A549 (cell line): ENCODE results near the gene PID1. TPM values are rescaled to one million over a fixed set of nuclear protein-coding genes. Genes with fewer than 3 reads are reported as not detected.

Experiments used
- ATAC-seq, 2 experiments: fragments of 200-7000 bp in 1 of 2; fragments of >200 bp in 1 of 2; cut with Nextera tagmentation in 1 of 2; cut with Tn5 transposase in 1 of 2; 3 replicates each; pipeline versions ENCODE4 v1.8.0 to v1.9.1; 2018 to 2020; ENCODE audit warnings: mild to moderate bottlenecking in 1 of 2, moderate library complexity in 1 of 2
- CTCF ChIA-PET: fragments of 300-600 bp; sonication (Branson Sonifier 250); formaldehyde crosslinking; extraction: SDS; loops from one replicate; lab custom pipeline; 2021; ENCODE audit warnings: antibody characterized with exemption, inconsistent platforms; lab: Yijun Ruan, JAX
- POLR2A ChIA-PET: fragments of 350-600 bp; formaldehyde crosslinking; extraction: SDS; loops from one replicate; lab custom pipeline; 2021; ENCODE audit warnings: antibody characterized with exemption, inconsistent platforms; lab: Yijun Ruan, JAX
- DNase-seq, 2 experiments: peaks; one replicate each; pipeline versions ENCODE4 v3.0.0 to v3.0.0-alpha.2; 2011 to 2016; ENCODE audit warnings: low read depth in 1 of 2, low spot score in 1 of 2
- FAIRE-seq: peaks from 2 replicates; lab custom pipeline; 2011; peaks lifted over from hg19 to GRCh38; lab: Jason Lieb, UNC
- H3K27ac ChIP-seq, 2 experiments: fragments of >200 bp; sonication (Bioruptor Twin); formaldehyde crosslinking; 3 replicates each; pipeline ENCODE4 v1.5.1; 2016 to 2017
- H3K4me1 ChIP-seq: fragments of >200 bp; sonication (Bioruptor Twin); formaldehyde crosslinking; 3 replicates; pipeline ENCODE4 v1.6.1; 2016
- H3K4me2 ChIP-seq: fragments of >200 bp; sonication (Bioruptor Twin); formaldehyde crosslinking; 3 replicates; pipeline ENCODE4 v1.6.1; 2016
- H3K4me3 ChIP-seq: fragments of >200 bp; sonication (Bioruptor Twin); formaldehyde crosslinking; 3 replicates; pipeline ENCODE4 v1.5.1; 2016
- H3K9me3 ChIP-seq: fragments of >200 bp; sonication (Bioruptor Twin); formaldehyde crosslinking; 3 replicates; pipeline ENCODE4 v1.6.1; 2016
- BHLHE40 ChIP-seq: IDR thresholded peaks from 2 replicates; pipeline ENCODE4 v1.6.1; 2012; ENCODE audit warnings: low read depth, low read length, inconsistent platforms
- CBX8 ChIP-seq: fragments of 200-600 bp; sonication (generic); IDR thresholded peaks from 2 replicates; pipeline ENCODE4 v1.6.1; 2016
- CHD4 ChIP-seq: fragments of 200-600 bp; sonication (generic); IDR thresholded peaks from 2 replicates; pipeline ENCODE4 v1.6.1; 2016; ENCODE audit warnings: antibody characterized with exemption, mild to moderate bottlenecking, borderline replicate concordance
- E2F6 ChIP-seq: IDR thresholded peaks from 2 replicates; pipeline ENCODE4 v1.6.1; 2012; ENCODE audit warnings: low read depth, borderline replicate concordance
- FOSL2 ChIP-seq, 2 experiments: fragments of 450-650 bp in 1 of 2; fragments of >200 bp in 1 of 2; sonication (Bioruptor Twin) in 1 of 2; formaldehyde crosslinking; IDR thresholded peaks; 2 replicates each; pipeline versions ENCODE4 v1.5.0 to v1.6.1; 2016 to 2020; ENCODE audit warnings: mild to moderate bottlenecking in 1 of 2, moderate library complexity in 1 of 2
- HES2 ChIP-seq: fragments of >200 bp; sonication (Bioruptor Twin); formaldehyde crosslinking; IDR thresholded peaks from 2 replicates; pipeline ENCODE4 v1.6.1; 2016
- HOXB5 ChIP-seq: fragments of 250-450 bp; sonication (Bioruptor Pico); IDR thresholded peaks from 2 replicates; pipeline ENCODE4 v1.5.0; 2020; ENCODE audit warnings: mild to moderate bottlenecking, moderate library complexity
- KDM5A ChIP-seq: fragments of 200-600 bp; sonication (generic); IDR thresholded peaks from 2 replicates; pipeline ENCODE4 v1.6.1; 2016; ENCODE audit warnings: antibody characterized with exemption, mild to moderate bottlenecking
- MAZ ChIP-seq: fragments of 150-350 bp; IDR thresholded peaks from 2 replicates; pipeline ENCODE4 v1.6.1; 2014; ENCODE audit warnings: antibody characterized with exemption, low read depth, low read length, borderline replicate concordance
- NPAS2 ChIP-seq: fragments of 250-450 bp; sonication (Bioruptor Pico); IDR thresholded peaks from 2 replicates; pipeline ENCODE4 v1.8.0; 2022; ENCODE audit warnings: mild to moderate bottlenecking, moderate library complexity, borderline replicate concordance
- NR3C1 ChIP-seq: fragments of >200 bp; sonication (Bioruptor Twin); formaldehyde crosslinking; IDR thresholded peaks from 3 replicates; pipeline ENCODE4 v1.6.1; 2017
- PBX3 ChIP-seq: IDR thresholded peaks from 2 replicates; pipeline ENCODE4 v1.6.1; 2012
- POLR2A ChIP-seq: IDR thresholded peaks from 2 replicates; pipeline ENCODE4 v1.6.1; 2012; ENCODE audit warnings: mild to moderate bottlenecking, low read length
- POLR2AphosphoS2 ChIP-seq: conservative IDR thresholded peaks from 2 replicates; pipeline ENCODE4 v1.6.1; 2012; ENCODE audit warnings: low read length, improper control_type of control experiment, inconsistent platforms
- RAD21 ChIP-seq, 2 experiments: fragments of >200 bp in 1 of 2; sonication (Bioruptor Twin) in 1 of 2; formaldehyde crosslinking in 1 of 2; IDR thresholded peaks in 1 of 2; conservative IDR thresholded peaks in 1 of 2; 2 replicates in 1 of 2; 3 replicates in 1 of 2; pipeline ENCODE4 v1.6.1; 2012 to 2018; ENCODE audit warnings: inconsistent platforms in 1 of 2
- RCOR1 ChIP-seq: fragments of 150-350 bp; IDR thresholded peaks from 2 replicates; pipeline ENCODE4 v1.6.1; 2014; ENCODE audit warnings: antibody characterized with exemption, low read length, low read depth
- REST ChIP-seq: fragments of 200-600 bp; sonication (generic); IDR thresholded peaks from 2 replicates; pipeline ENCODE4 v1.6.1; 2016; ENCODE audit warnings: antibody characterized with exemption, mild to moderate bottlenecking, moderate library complexity
- RFX5 ChIP-seq: fragments of 450-650 bp; IDR thresholded peaks from 2 replicates; pipeline ENCODE4 v1.7.1; 2014; ENCODE audit warnings: antibody characterized with exemption, mild to moderate bottlenecking, moderate library complexity
- SREBF2 ChIP-seq: fragments of 450-650 bp; IDR thresholded peaks from 2 replicates; pipeline ENCODE4 v1.6.1; 2014; ENCODE audit warnings: mild to moderate bottlenecking, moderate library complexity
- USF2 ChIP-seq: fragments of 450-650 bp; IDR thresholded peaks from 2 replicates; pipeline ENCODE4 v1.6.1; 2014; ENCODE audit warnings: antibody characterized with exemption
- ZFP36 ChIP-seq: fragments of 450-650 bp; IDR thresholded peaks from 2 replicates; pipeline ENCODE4 v1.6.1; 2014; ENCODE audit warnings: borderline replicate concordance; ENCODE audit not compliant: partially characterized antibody
- WGBS: methylation state at CpG from one replicate; pipeline ENCODE4 v1.1.6; 2017; ENCODE audit errors: missing lambda C conversion rate; 5-methylcytosine and 5-hydroxymethylcytosine counted together
- polyA plus RNA-seq, 4 experiments: library from polyadenylated mRNA; depleted of rRNA in 3 of 4; stranded (reverse); fragments of >200 nt; fragmentation: RNase III in 1 of 4; extraction: RNeasy Plus Mini Kit Qiagen cat#74134 plus additional on column Dnase treatment in 1 of 4; gene quantifications; 2 replicates in 3 of 4; 3 replicates in 1 of 4; pipeline ENCODE4 v1.2.3, GENCODE V29; 2011 to 2017

PID1 gene
- polyA plus RNA-seq, 2 of the 4 experiments (the other 2 are of a cell fraction), result 0.75 to 2.7 TPM

- ChIA-PET POLR2A (no interaction called here), CTCF (interaction anchor here (0.6 to 1.4 kb wide), 2 partner anchors 14 to 1881 kb away, joined by 3 read pairs; no protein-coding TSS in a partner anchor)
- ATAC-seq (no peak), DNase-seq (no peak), FAIRE-seq (no peak)
- H3K4me3 ChIP-seq, result no peak overlapping the region
- no peaks in the 10 kb centered on the region for H3K4me1 ChIP-seq
- H3K9me3 ChIP-seq, result no peaks in the 10 kb centered on the region
- TF ChIP-seq E2F6 (no peak), SREBF2 (no peak), POLR2AphosphoS2 (no peak), HOXB5 (CRISPR knock-in tag) (no peak), MAZ (no peak), RCOR1 (no peak), HES2 (no peak), RFX5 (no peak), USF2 (no peak), NR3C1 (no peak), RAD21 (conservative IDR thresholded peaks at IDR 0.05 in 1 of 2, IDR thresholded peaks at IDR 0.05 in 1 of 2) (no peak), NPAS2 (CRISPR knock-in tag) (no peak), CBX8 (no peak), FOSL2 (IDR thresholded peaks at IDR 0.05) (no peak), FOSL2 (CRISPR knock-in tag; IDR thresholded peaks at IDR 0.05) (no peak), CHD4 (no peak), KDM5A (no peak), REST (no peak), POLR2A (no peak), BHLHE40 (no peak), ZFP36 (no peak)
- no peak overlapping the region for H3K27ac ChIP-seq
- H3K4me2 ChIP-seq, result no peak overlapping the region
- 52% methylated on average over 3 of the region's 3 CpGs for WGBS
Observed at GRCh38 chr2:229231328-229231868, 39.7 kb downstream of the PID1 start.

- no peak for FAIRE-seq
- Histone ChIP-seq H3K4me2 (no peak overlapping the region), H3K9me3 (no peaks in the 10 kb centered on the region), H3K4me3 (no peak overlapping the region), H3K4me1 (no peaks in the 10 kb centered on the region), H3K27ac (no peak overlapping the region)
- CTCF ChIA-PET, result interaction anchor here (0.6 to 1.4 kb wide), 2 partner anchors 15 to 950 kb away, joined by 3 read pairs; no protein-coding TSS in a partner anchor
- no peak for ATAC-seq
- WGBS, result 22% methylated on average over 4 of the region's 4 CpGs
- POLR2A ChIA-PET, result no interaction called here
- no peak for TF ChIP-seq PBX3
- DNase-seq, result no peak
Observed at GRCh38 chr2:229230911-229231310, 40.2 kb downstream of the PID1 start.
